Natural killer cell (primary cell): Measurements from ENCODE around the gene BTBD6. TPM values are rescaled to one million over a fixed set of nuclear protein-coding genes. Genes with fewer than 3 reads are reported as not detected.
A peak's percentile ranks its signal among the peaks of the same experiment; 100 is the strongest.

Experiments
- ATAC-seq, 3 donors: fragments of 150-1000 bp in 2 of 3; fragments of 200-7000 bp in 1 of 3; cut with Tn5 transposase; 1 replicate in 1 of 3; 2 replicates in 2 of 3; pipeline ENCODE4 v1.10.0; 2021; ENCODE audit warnings: mild to moderate bottlenecking in 2 of 3, moderate library complexity in 2 of 3
- DNase-seq, 2 donors: peaks; one replicate each; pipeline versions ENCODE4 v3.0.0 to v3.0.0-alpha.2; 2013 to 2021; ENCODE audit warnings: mixed read lengths in 1 of 2
- H3K27ac ChIP-seq: one replicate; pipeline ENCODE4 v1.5.1; 2013; ENCODE audit warnings: mild to moderate bottlenecking, low read length
- H3K27me3 ChIP-seq: one replicate; pipeline ENCODE4 v1.6.1; 2013; ENCODE audit warnings: low read length; ENCODE audit not compliant: control insufficient read depth, insufficient read depth
- H3K36me3 ChIP-seq: one replicate; pipeline ENCODE4 v1.6.1; 2013; ENCODE audit warnings: low read length; ENCODE audit not compliant: control insufficient read depth, insufficient read depth
- H3K4me1 ChIP-seq: one replicate; pipeline ENCODE4 v1.6.1; 2013; ENCODE audit warnings: low read length; ENCODE audit not compliant: control insufficient read depth, insufficient read depth
- H3K4me3 ChIP-seq: one replicate; pipeline ENCODE4 v1.5.1; 2013; ENCODE audit warnings: low read length
- H3K9me3 ChIP-seq: one replicate; pipeline ENCODE4 v1.6.1; 2013; ENCODE audit warnings: low read length; ENCODE audit not compliant: control insufficient read depth, insufficient read depth
- H3K27ac Mint-ChIP-seq, 2 donors: one replicate each; pipeline ENCODE4 v1.8.0; 2022; ENCODE audit warnings: mild to moderate bottlenecking in 2 of 2, mixed read lengths in 2 of 2, moderate library complexity in 1 of 2
- H3K27me3 Mint-ChIP-seq, 2 donors: one replicate each; pipeline ENCODE4 v1.8.0; 2022; ENCODE audit warnings: low read depth in 2 of 2, mixed read lengths in 2 of 2
- H3K36me3 Mint-ChIP-seq: one replicate; pipeline ENCODE4 v1.8.0; 2022; ENCODE audit warnings: mixed read lengths
- H3K4me1 Mint-ChIP-seq, 2 donors: one replicate each; pipeline ENCODE4 v1.8.0; 2022; ENCODE audit warnings: mixed read lengths in 2 of 2
- H3K4me3 Mint-ChIP-seq: one replicate; pipeline ENCODE4 v1.8.0; 2022; ENCODE audit warnings: mild to moderate bottlenecking, moderate library complexity, mixed read lengths
- H3K9me3 Mint-ChIP-seq, 2 donors: one replicate each; pipeline ENCODE4 v1.8.0; 2022; ENCODE audit warnings: mixed read lengths in 2 of 2
- CTCF ChIP-seq: fragments of 200-600 bp; IDR thresholded peaks from one replicate; pipeline ENCODE4 v1.8.0; 2022; ENCODE audit warnings: antibody characterized with exemption
- WGBS: methylation state at CpG from one replicate; pipeline ENCODE4 v1.1.7; 2013; ENCODE audit warnings: missing lambda C conversion rate; ENCODE audit not compliant: insufficient coverage; 5-methylcytosine and 5-hydroxymethylcytosine counted together
- intact Hi-C: fragments of 100-400 bp; cut with micrococcal nuclease; formaldehyde crosslinking; loops from one replicate; pipeline ENCODE4 v1.14.2; 2022
- total RNA-seq, 4 donors: library from RNA; stranded (reverse); fragments of 120-200 nt in 1 of 4; gene quantifications; one replicate each; pipeline versions ENCODE4 v1.2.3 to v1.2.4, GENCODE V29; 2013 to 2022

Gene BTBD6
- total RNA-seq, 3 donors from 2014 or later (not counting 1 experiment from before 2014, with no cell fraction given): 30.9 to 48.7 (median 44.2) TPM

- peaks cover 23% of the 10 kb centered on the region for H3K4me1 ChIP-seq
- Mint-ChIP-seq H3K9me3 (no peaks in the 10 kb centered on the region), H3K27me3 (no peaks in the 10 kb centered on the region), H3K36me3 (peaks cover 11% of the 10 kb centered on the region), H3K4me1 (peaks cover 32 to 38% of the 10 kb centered on the region in 2 donors), H3K4me3 (no peak overlapping the region), H3K27ac (peak overlapping the region in 1 of 2 donors; percentile 34)
- H3K4me3 ChIP-seq: no peak overlapping the region
- peaks cover 5% of the 10 kb centered on the region for H3K36me3 ChIP-seq
- no peak for TF ChIP-seq CTCF
- no peak for DNase-seq
- no peaks in the 10 kb centered on the region for H3K27me3 ChIP-seq
- no peaks in the 10 kb centered on the region for H3K9me3 ChIP-seq
- ATAC-seq: no peak
- no peak overlapping the region for H3K27ac ChIP-seq
- intact Hi-C loops: no loop called here
- WGBS: 89% methylated on average over 13 of the region's 16 CpGs
Observed at GRCh38 chr14:105282098-105282725, 33.9 kb downstream of the BTBD6 start.

GRCh38 chr14:105283028-105283427 is 34.7 kb downstream of the BTBD6 start:
- Mint-ChIP-seq H3K4me3 (no peak overlapping the region), H3K27ac (no peak overlapping the region), H3K4me1 (peaks cover 40 to 45% of the 10 kb centered on the region in 2 donors), H3K9me3 (no peaks in the 10 kb centered on the region), H3K36me3 (peaks cover 11% of the 10 kb centered on the region), H3K27me3 (no peaks in the 10 kb centered on the region)
- no peak for TF ChIP-seq CTCF
- intact Hi-C loops: no loop called here
- Histone ChIP-seq H3K27ac (no peak overlapping the region), H3K27me3 (no peaks in the 10 kb centered on the region), H3K9me3 (no peaks in the 10 kb centered on the region), H3K4me1 (peaks cover 18% of the 10 kb centered on the region), H3K36me3 (peaks cover 5% of the 10 kb centered on the region), H3K4me3 (no peak overlapping the region)
- no peak for DNase-seq
- no peak for ATAC-seq
- 90% methylated on average over 10 of the region's 10 CpGs for WGBS

GRCh38 chr14:105283899-105284298 is 35.6 kb downstream of the BTBD6 start:
- H3K4me1 ChIP-seq: peaks cover 18% of the 10 kb centered on the region
- 19% methylated on average over 15 of the region's 15 CpGs for WGBS
- Mint-ChIP-seq H3K27ac (peak overlapping the region; percentile 58 to 59), H3K4me3 (peak overlapping the region; percentile 13), H3K36me3 (peaks cover 11% of the 10 kb centered on the region), H3K4me1 (peaks cover 40 to 48% of the 10 kb centered on the region in 2 donors), H3K9me3 (no peaks in the 10 kb centered on the region), H3K27me3 (no peaks in the 10 kb centered on the region)
- H3K27me3 ChIP-seq: no peaks in the 10 kb centered on the region
- intact Hi-C loops: no loop called here
- DNase-seq (peak in 1 of 2 donors; percentile 23), ATAC-seq (peak; percentile 31 to 68 (median 40))
- no peak overlapping the region for H3K4me3 ChIP-seq
- H3K36me3 ChIP-seq: peaks cover 5% of the 10 kb centered on the region
- no peak for TF ChIP-seq CTCF
- H3K9me3 ChIP-seq: no peaks in the 10 kb centered on the region
- no peak overlapping the region for H3K27ac ChIP-seq

- no peaks in the 10 kb centered on the region for H3K9me3 ChIP-seq
- no peak for TF ChIP-seq CTCF
- H3K4me1 ChIP-seq: peaks cover 24% of the 10 kb centered on the region
- ATAC-seq (no peak), DNase-seq (no peak)
- Mint-ChIP-seq H3K36me3 (peaks cover 11% of the 10 kb centered on the region), H3K27me3 (no peaks in the 10 kb centered on the region), H3K4me3 (no peak overlapping the region), H3K9me3 (no peaks in the 10 kb centered on the region), H3K4me1 (peaks cover 40 to 53% of the 10 kb centered on the region in 2 donors), H3K27ac (peak overlapping the region in 1 of 2 donors; percentile 22)
- WGBS: 95% methylated on average over 8 of the region's 8 CpGs
- H3K27me3 ChIP-seq: no peaks in the 10 kb centered on the region
- H3K27ac ChIP-seq: no peak overlapping the region
- intact Hi-C loops: no loop called here
- H3K36me3 ChIP-seq: peaks cover 5% of the 10 kb centered on the region
- no peak overlapping the region for H3K4me3 ChIP-seq
Observed at GRCh38 chr14:105285174-105285573, 36.8 kb downstream of the BTBD6 start.
